Endothelial cell of umbilical vein (primary cell): ENCODE results near the gene PLEKHH1. TPM values are rescaled to one million over a fixed set of nuclear protein-coding genes. Genes with fewer than 3 reads are reported as not detected.

Experiments used
- BruUV-seq: library from RNA; stranded (reverse); fragments of 400-500 nt; replicated peaks from 2 replicates; lab custom pipeline; 2021; lab: Mats Ljungman, UMichigan
- CTCF ChIA-PET: fragments of 300-600, 350-600 bp; sonication (Branson Sonifier 250); formaldehyde crosslinking; loops from one replicate; lab custom pipeline; 2021; ENCODE audit warnings: antibody characterized with exemption, inconsistent platforms; lab: Charles Lee
- POLR2A ChIA-PET: fragments of 300-600, 350-600 bp; sonication (Branson Sonifier 250); formaldehyde crosslinking; loops from one replicate; lab custom pipeline; 2021; ENCODE audit warnings: antibody characterized with exemption, inconsistent platforms; lab: Charles Lee
- DNase-seq: peaks from one replicate; pipeline ENCODE4 v3.0.0-alpha.2; 2011; ENCODE audit warnings: low read depth, low spot score
- FAIRE-seq: peaks from 2 replicates; lab custom pipeline; 2011; peaks lifted over from hg19 to GRCh38; lab: Jason Lieb, UNC
- H2AFZ ChIP-seq: 2 replicates; pipeline ENCODE4 v1.6.0; 2012; ENCODE audit warnings: low read depth, low read length, control low read depth, inconsistent platforms
- H3K27ac ChIP-seq: 2 replicates; pipeline ENCODE4 v1.5.1; 2011; ENCODE audit warnings: low read depth, mild to moderate bottlenecking, control low read depth, low read length, moderate library complexity; ENCODE audit not compliant: insufficient read depth
- H3K27me3 ChIP-seq, 2 experiments: 2 replicates each; pipeline versions ENCODE4 v1.6.0 to v1.6.1; 2011; ENCODE audit warnings: low read length in 2 of 2, mixed read lengths in 1 of 2; ENCODE audit not compliant: control insufficient read depth in 2 of 2, insufficient read depth in 2 of 2
- H3K36me3 ChIP-seq, 2 experiments: 2 replicates in 1 of 2; 3 replicates in 1 of 2; pipeline ENCODE4 v1.5.1; 2011; ENCODE audit warnings: low read length in 2 of 2, mild to moderate bottlenecking in 1 of 2, moderate library complexity in 1 of 2; ENCODE audit not compliant: control insufficient read depth in 2 of 2, insufficient read depth in 2 of 2; ENCODE audit errors: extremely low read depth in 1 of 2
- H3K4me1 ChIP-seq: 3 replicates; pipeline ENCODE4 v1.5.1; 2011; ENCODE audit warnings: mild to moderate bottlenecking, low read length; ENCODE audit not compliant: control insufficient read depth, insufficient read depth; ENCODE audit errors: extremely low read depth
- H3K4me2 ChIP-seq: 2 replicates; pipeline ENCODE4 v1.6.1; 2011; ENCODE audit warnings: low read length, control low read depth, mixed read lengths; ENCODE audit not compliant: insufficient read depth
- H3K4me3 ChIP-seq, 3 experiments: fragments of 200-600 bp in 1 of 3; sonication (generic), shearing (Covaris generic) in 1 of 3; replicated peaks in 1 of 3; 2 replicates each; pipeline ENCODE4 v1.5.1; 2011 to 2016; ENCODE audit warnings: control low read depth in 3 of 3, low read length in 3 of 3, mild to moderate bottlenecking in 2 of 3, inconsistent platforms in 1 of 3, low read depth in 1 of 3, moderate library complexity in 1 of 3; ENCODE audit not compliant: insufficient read depth in 1 of 3
- H3K79me2 ChIP-seq: 2 replicates; pipeline ENCODE4 v1.6.0; 2012; ENCODE audit warnings: low read length, inconsistent platforms; ENCODE audit not compliant: control insufficient read depth, insufficient read depth
- H3K9ac ChIP-seq: replicated peaks from 2 replicates; pipeline ENCODE3; 2011; ENCODE audit warnings: low read length, control low read depth; ENCODE audit not compliant: insufficient read depth; ENCODE audit errors: extremely low read depth
- H3K9me1 ChIP-seq: replicated peaks from 3 replicates; pipeline ENCODE4 v1.6.0; 2011; ENCODE audit warnings: mild to moderate bottlenecking, low read length; ENCODE audit not compliant: control insufficient read depth, insufficient read depth; ENCODE audit errors: extremely low read depth
- H3K9me3 ChIP-seq: replicated peaks from 2 replicates; pipeline ENCODE4 v1.5.1; 2012; ENCODE audit warnings: low read length, inconsistent platforms; ENCODE audit not compliant: control insufficient read depth, insufficient read depth
- H4K20me1 ChIP-seq: replicated peaks from 2 replicates; pipeline ENCODE3; 2011; ENCODE audit warnings: mild to moderate bottlenecking, low read length; ENCODE audit not compliant: control insufficient read depth, insufficient read depth; ENCODE audit errors: extremely low read depth
- CTCF ChIP-seq, 2 donors: IDR thresholded peaks; 1 replicate in 1 of 2; 2 replicates in 1 of 2; pipeline ENCODE4 v1.5.1; 2011; ENCODE audit warnings: low read length in 2 of 2, mild to moderate bottlenecking in 2 of 2, moderate library complexity in 2 of 2, control low read depth in 1 of 2, inconsistent platforms in 1 of 2, low read depth in 1 of 2; ENCODE audit not compliant: insufficient read depth in 1 of 2; ENCODE audit errors: extremely low read depth in 1 of 2
- EZH2 ChIP-seq: IDR thresholded peaks from 2 replicates; pipeline ENCODE4 v1.6.1; 2012; ENCODE audit warnings: borderline replicate concordance, low read depth, mild to moderate bottlenecking, moderate library complexity, low read length, inconsistent platforms; ENCODE audit not compliant: severe bottlenecking
- FOS ChIP-seq: IDR thresholded peaks from 2 replicates; pipeline ENCODE4 v1.6.1; 2011; ENCODE audit warnings: mild to moderate bottlenecking, low read length, moderate library complexity, borderline replicate concordance; ENCODE audit not compliant: insufficient read depth
- GATA2 ChIP-seq: IDR thresholded peaks from 2 replicates; pipeline ENCODE4 v1.7.0; 2011; ENCODE audit warnings: low read depth, mild to moderate bottlenecking, moderate library complexity, mixed read lengths, low read length; ENCODE audit not compliant: insufficient read length, insufficient read depth
- JUN ChIP-seq: IDR thresholded peaks from 2 replicates; pipeline ENCODE4 v1.6.1; 2011; ENCODE audit warnings: borderline replicate concordance, low read depth; ENCODE audit not compliant: insufficient read length, insufficient read depth
- MAX ChIP-seq: IDR thresholded peaks from 2 replicates; pipeline ENCODE4 v1.6.1; 2011; ENCODE audit not compliant: insufficient read depth, insufficient read length
- MYC ChIP-seq: IDR thresholded peaks from one replicate; pipeline ENCODE4 v1.6.1; 2011; ENCODE audit warnings: mild to moderate bottlenecking, low read depth, low read length
- POLR2A ChIP-seq: IDR thresholded peaks from 2 replicates; pipeline ENCODE4 v1.6.1; 2012; ENCODE audit warnings: low read depth, mild to moderate bottlenecking, control low read depth, low read length
- POLR2AphosphoS5 ChIP-seq: IDR thresholded peaks from 2 replicates; pipeline ENCODE4 v1.6.1; 2012; ENCODE audit warnings: low read depth, mild to moderate bottlenecking, control low read depth, low read length, moderate library complexity; ENCODE audit not compliant: insufficient read depth
- dilution Hi-C: fragments of 300-500 bp; cut with MboI; formaldehyde crosslinking; loops from one replicate; pipeline ENCODE4 v1.15.0; 2019; ENCODE audit warnings: low sequenced_read_pairs; ENCODE audit not compliant: extremely low pct_ligation_motif_present
- intact Hi-C: fragments of 100-400 bp; cut with micrococcal nuclease; formaldehyde crosslinking; loops from one replicate; pipeline ENCODE4 v1.10.0; 2022
- polyA plus RNA-seq, 4 experiments: library from polyadenylated mRNA; depleted of rRNA in 3 of 4; stranded (reverse) in 3 of 4; unstranded in 1 of 4; fragments of >200 nt; gene quantifications; 2 replicates each; pipeline versions ENCODE4 v1.2.1 to v1.2.3, GENCODE V29; 2011 to 2012; ENCODE audit warnings: missing spikeins in 1 of 4
- total RNA-seq: library from RNA; stranded (reverse); gene quantifications from 2 replicates; pipeline ENCODE4 v1.2.3, GENCODE V29; 2021

PLEKHH1 gene
- total and polyA plus RNA-seq, 2 donors (not counting 3 experiments of a cell fraction or from before 2014, with no cell fraction given): 0.17 to 0.71 TPM

- Histone ChIP-seq H3K4me1 (no peaks in the 10 kb centered on the region), H3K36me3 (no peaks in the 10 kb centered on the region), H3K27ac (no peak overlapping the region), H2AFZ (no peak overlapping the region), H3K79me2 (no peaks in the 10 kb centered on the region), H3K4me3 (no peak overlapping the region), H4K20me1 (no peaks in the 10 kb centered on the region), H3K9me3 (no peaks in the 10 kb centered on the region), H3K9me1 (no peaks in the 10 kb centered on the region), H3K27me3 (peaks cover 0 to 2% of the 10 kb centered on the region in 2 experiments), H3K9ac (no peak overlapping the region), H3K4me2 (no peak overlapping the region)
- DNase-seq (no peak), FAIRE-seq (no peak)
- POLR2A ChIA-PET: no interaction called here
- CTCF ChIA-PET: interaction anchor here (1.7 to 8.6 kb wide), 5 partner anchors 9 to 130 kb away, joined by 5 to 85 read pairs (median 10); no protein-coding TSS in a partner anchor
- intact Hi-C loops: no loop called here
- BruUV-seq: no TSS peak
- dilution Hi-C loops: no loop called here
- TF ChIP-seq CTCF (IDR thresholded peaks at IDR 0.05; ENCODE audit: extremely low read depth in 1 of 2, insufficient read depth in 1 of 2, low read depth in 1 of 2, low read length in 2 of 2) (no peak), JUN (no peak), MAX (no peak), FOS (no peak), POLR2A (no peak), EZH2 (no peak), POLR2AphosphoS5 (no peak), GATA2 (no peak), MYC (no peak)
Measured at GRCh38 chr14:67557656-67558055, 24.6 kb downstream of the PLEKHH1 start.
